HepG2 (cell line): ENCODE measurements around the gene ZNF821. TPM values are rescaled to one million over a fixed set of nuclear protein-coding genes. Genes with fewer than 3 reads are reported as not detected.

Source experiments
- ARNT ChIP-seq: fragments of 450-650 bp; IDR thresholded peaks from 2 replicates; pipeline ENCODE4 v1.6.1; 2017
- ARNTL ChIP-seq: sonication (generic); formaldehyde crosslinking; IDR thresholded peaks from 2 replicates; pipeline ENCODE4 v1.4.0; 2020; ENCODE audit warnings: mild to moderate bottlenecking, missing genetic modification reagents
- ATRX ChIP-seq: sonication (generic); formaldehyde crosslinking; IDR thresholded peaks from 2 replicates; pipeline ENCODE4 v1.4.0; 2020; ENCODE audit warnings: missing genetic modification reagents, borderline replicate concordance
- E2F2 ChIP-seq: sonication (generic); formaldehyde crosslinking; IDR thresholded peaks from 2 replicates; pipeline ENCODE4 v1.4.0; 2020; ENCODE audit warnings: missing genetic modification reagents, borderline replicate concordance
- ELF3 ChIP-seq: IDR thresholded peaks from 2 replicates; pipeline ENCODE4 v1.6.1; 2016; ENCODE audit warnings: missing genetic modification reagents, missing compliant biosample characterization
- GRHL1 ChIP-seq: sonication (generic); formaldehyde crosslinking; conservative IDR thresholded peaks from 2 replicates; pipeline ENCODE4 v1.8.0; 2022; ENCODE audit warnings: missing genetic modification reagents
- KDM5B ChIP-seq: sonication (generic); formaldehyde crosslinking; IDR thresholded peaks from 2 replicates; pipeline ENCODE4 v1.4.0; 2020; ENCODE audit warnings: missing genetic modification reagents, mild to moderate bottlenecking, borderline replicate concordance
- NCOA2 ChIP-seq: sonication (generic); formaldehyde crosslinking; IDR thresholded peaks from 2 replicates; pipeline ENCODE4 v1.8.0; 2022; ENCODE audit warnings: inconsistent platforms
- NFAT5 ChIP-seq: sonication (generic); formaldehyde crosslinking; IDR thresholded peaks from 2 replicates; pipeline ENCODE4 v1.4.0; 2020; ENCODE audit warnings: missing genetic modification reagents
- RFX1 ChIP-seq: fragments of 450-650 bp; IDR thresholded peaks from 2 replicates; pipeline ENCODE4 v1.6.1; 2017
- SSRP1 ChIP-seq: IDR thresholded peaks from 2 replicates; pipeline ENCODE4 v1.6.1; 2016; ENCODE audit warnings: control low read depth
- ZNF10 ChIP-seq: sonication (generic); formaldehyde crosslinking; IDR thresholded peaks from 2 replicates; pipeline ENCODE4 v1.4.0; 2020; ENCODE audit warnings: mild to moderate bottlenecking, low read depth, missing genetic modification reagents, borderline replicate concordance
- ZNF136 ChIP-seq: sonication (generic); formaldehyde crosslinking; IDR thresholded peaks from 2 replicates; pipeline ENCODE4 v1.8.1; 2022; ENCODE audit warnings: low read depth, mild to moderate bottlenecking, moderate library complexity, missing genetic modification reagents
- ZNF546 ChIP-seq: sonication (generic); formaldehyde crosslinking; conservative IDR thresholded peaks from 2 replicates; pipeline ENCODE4 v1.8.1; 2023; ENCODE audit warnings: mild to moderate bottlenecking, missing genetic modification reagents
- ZNF691 ChIP-seq: sonication (generic); formaldehyde crosslinking; IDR thresholded peaks from 2 replicates; pipeline ENCODE4 v1.4.0; 2020; ENCODE audit warnings: missing genetic modification reagents, low read depth, mild to moderate bottlenecking, borderline replicate concordance
- ZNF710 ChIP-seq: sonication (generic); formaldehyde crosslinking; IDR thresholded peaks from 2 replicates; pipeline ENCODE4 v1.5.0; 2020; ENCODE audit warnings: mild to moderate bottlenecking, missing genetic modification reagents, borderline replicate concordance
- polyA plus RNA-seq, 8 experiments: library from polyadenylated mRNA; depleted of rRNA in 3 of 8; stranded (reverse) in 7 of 8; unstranded in 1 of 8; fragments of >200 nt; fragmentation: Illumina TruSeq in 4 of 8; extraction: Trizol in 4 of 8; gene quantifications; 2 replicates each; pipeline versions ENCODE4 v1.2.1 to v1.2.3, GENCODE V29; 2011 to 2016; ENCODE audit warnings: low read depth in 4 of 8, missing spikeins in 1 of 8, mixed read lengths in 1 of 8; ENCODE audit not compliant: insufficient read depth in 1 of 8
- total RNA-seq, 5 experiments: library from RNA; depleted of rRNA; stranded (reverse); fragments of >200 nt; fragmentation: Illumina TruSeq; extraction: Trizol; gene quantifications; 2 replicates each; pipeline ENCODE4 v1.2.3, GENCODE V29; 2016; ENCODE audit warnings: low read depth in 1 of 5

The ZNF821 gene
- total and polyA plus RNA-seq, 2 of the 13 experiments (the other 11 are each of a cell fraction or from before 2014, with no cell fraction given) = 7.0 to 9.1 TPM

GRCh38 chr16:71914802-71915201, 30.8 kb upstream of the ZNF821 start (continued):
- TF ChIP-seq E2F2 (CRISPR knock-in tag) (no peak), NFAT5 (CRISPR knock-in tag) (no peak), ZNF136 (CRISPR knock-in tag) (no peak), ARNT (no peak), ZNF10 (CRISPR knock-in tag) (no peak), GRHL1 (CRISPR knock-in tag) (no peak), SSRP1 (no peak), ZNF691 (CRISPR knock-in tag) (no peak), ZNF546 (CRISPR knock-in tag) (no peak), NCOA2 (CRISPR knock-in tag) (no peak), KDM5B (CRISPR knock-in tag) (no peak), ZNF710 (CRISPR knock-in tag) (no peak), ATRX (CRISPR knock-in tag) (no peak), ELF3 (CRISPR knock-in tag) (no peak), RFX1 (no peak), ARNTL (CRISPR knock-in tag) (no peak)
